Measurements from ENCODE around the gene CLASP1. TPM values are rescaled to one million over a fixed set of nuclear protein-coding genes. Genes with fewer than 3 reads are reported as not detected.
"Not testable (repeated sequence)": the region's sequence is repeated elsewhere in the genome, so short reads cannot be mapped to it uniquely, and the experiment has no call there.

The CLASP1 gene
- total RNA-seq, 1 donor from 2014 or later, result 58.3 TPM

DNA sequence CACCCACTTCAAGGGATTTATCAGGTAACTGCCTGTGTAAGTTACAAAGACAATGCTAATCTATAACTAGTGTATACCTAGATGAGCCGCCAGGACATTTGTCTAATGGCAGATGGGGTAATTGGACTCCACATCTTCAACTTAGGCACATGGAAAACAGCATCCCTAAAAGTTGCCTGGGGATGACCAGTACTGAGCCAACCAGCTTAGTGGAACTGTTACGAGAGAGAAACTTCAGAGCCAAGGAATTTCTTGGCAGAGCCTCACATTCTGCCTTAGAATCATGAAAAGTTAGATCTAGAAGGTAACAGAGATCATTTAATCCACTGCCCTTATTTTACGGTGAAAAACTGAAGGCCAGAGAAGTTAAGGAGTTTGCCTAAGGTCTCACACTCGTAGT is 15.5 kb upstream of the CLASP1 start:
- DNase-seq (no peak), ATAC-seq (ENCODE audit: poor library complexity) (peak; percentile 73)
- intact Hi-C loops (cut with DNase I), result no loop called here

DNA sequence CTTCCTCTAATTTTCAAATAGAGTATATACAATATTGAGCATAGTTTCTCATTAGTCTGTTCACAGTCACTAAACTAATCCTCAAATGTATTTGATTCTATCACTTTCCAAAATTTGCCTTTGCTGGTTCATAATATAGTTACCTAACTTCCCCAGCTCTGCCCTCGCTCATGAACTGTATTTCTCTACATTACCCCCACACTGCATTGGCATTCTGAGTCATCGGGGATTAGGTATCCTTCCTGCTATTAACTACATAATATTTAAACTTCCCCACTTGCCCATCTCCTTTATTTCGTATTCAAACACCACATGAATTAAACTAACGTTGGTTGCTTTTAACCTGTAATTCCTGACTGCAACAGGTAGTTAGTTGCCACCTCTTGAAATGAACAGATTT is 14.8 kb upstream of the CLASP1 start:
- intact Hi-C loops (cut with DNase I), result no loop called here
- ATAC-seq (ENCODE audit: poor library complexity), result no peak

DNA sequence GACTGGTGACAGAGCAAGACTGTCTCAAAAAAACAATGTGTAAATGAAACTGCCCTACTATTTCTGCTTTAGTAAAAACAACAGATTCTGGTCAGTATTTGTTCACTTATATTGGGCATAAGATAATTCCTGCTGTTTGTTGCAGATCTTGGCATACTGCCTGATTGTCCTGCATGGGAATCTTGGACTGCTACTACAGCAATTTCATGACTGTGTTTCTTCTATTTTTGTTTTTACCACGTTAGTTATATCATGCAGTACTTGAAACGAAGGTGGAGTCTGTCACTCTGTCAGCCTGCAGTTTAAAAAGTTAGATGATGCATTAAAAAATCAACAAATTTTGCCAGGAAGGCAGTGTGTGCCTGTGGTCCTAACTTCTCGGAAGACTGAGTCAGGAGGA is 14.2 kb upstream of the CLASP1 start:
- peak; percentile 57 for ATAC-seq (ENCODE audit: poor library complexity)
- intact Hi-C loops (cut with DNase I), result no loop called here
- DNase-seq, result no peak

More for the DNA sequence above, 14.8 kb upstream of the CLASP1 start:
- DNase-seq, result no peak

DNA sequence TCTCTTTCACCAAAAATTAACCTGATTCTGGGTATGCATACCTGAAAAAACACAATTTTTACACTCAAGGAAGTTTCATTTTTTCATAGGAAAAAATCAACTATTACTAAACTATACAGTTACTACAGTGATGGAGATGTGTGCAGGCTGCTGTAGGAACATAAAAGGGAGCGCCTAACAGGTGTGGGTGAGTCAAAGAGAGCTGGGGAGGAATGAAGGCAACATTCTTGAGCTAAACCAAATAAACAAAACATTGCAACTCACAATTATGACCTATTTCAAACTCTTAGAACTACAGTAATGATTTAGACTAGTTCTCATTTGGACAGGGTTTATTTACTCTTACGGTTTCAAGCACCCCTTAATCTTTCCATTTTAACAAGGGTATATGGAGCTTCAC is 13.4 kb upstream of the CLASP1 start:
- intact Hi-C loops (cut with DNase I), result no loop called here
- ATAC-seq (ENCODE audit: poor library complexity), result no peak
- DNase-seq, result no peak

DNA sequence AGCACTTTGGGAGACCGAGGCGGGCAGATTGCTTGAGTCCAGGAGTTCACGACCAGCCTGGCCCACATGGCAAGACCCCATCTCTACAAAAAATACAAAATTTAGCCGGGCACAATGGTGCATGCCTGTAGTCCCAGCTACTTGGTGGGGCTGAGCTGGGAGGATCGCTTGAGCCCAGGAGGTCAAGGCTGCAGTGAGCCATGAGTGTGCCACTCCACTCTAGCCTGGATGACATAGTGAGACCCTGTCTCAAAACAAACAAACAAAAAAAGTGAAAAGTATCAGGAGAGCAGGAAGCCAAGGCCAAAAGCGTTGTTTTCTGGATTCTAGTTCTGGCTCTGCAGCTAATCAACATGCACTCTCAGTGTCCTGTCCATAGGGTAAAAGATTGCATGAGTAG is 10.7 kb upstream of the CLASP1 start:
- intact Hi-C loops (cut with DNase I), result no loop called here
- DNase-seq (no peak), ATAC-seq (ENCODE audit: poor library complexity) (no peak)

DNA sequence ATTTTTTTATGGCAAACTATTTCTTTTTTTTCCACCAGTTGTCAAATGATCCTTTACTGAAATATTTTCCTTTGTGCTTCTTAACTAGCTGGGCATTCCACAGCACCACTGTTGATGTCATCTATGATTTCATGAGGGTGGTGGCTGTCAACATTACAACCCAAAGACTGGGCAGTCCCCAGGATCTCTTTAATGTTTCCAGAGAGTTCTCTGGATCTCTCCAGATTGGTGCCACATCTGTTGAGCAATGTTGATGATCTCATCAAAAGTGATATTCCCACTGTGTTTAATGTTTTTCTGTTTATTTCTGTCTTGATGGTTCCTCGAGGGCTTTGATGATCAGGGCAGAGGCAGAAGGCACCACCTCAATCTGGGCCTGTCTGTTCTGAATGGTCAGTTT is 9.1 kb upstream of the CLASP1 start:
- intact Hi-C loops (cut with DNase I); ATAC-seq (ENCODE audit: poor library complexity); DNase-seq: not testable (repeated sequence)

DNA sequence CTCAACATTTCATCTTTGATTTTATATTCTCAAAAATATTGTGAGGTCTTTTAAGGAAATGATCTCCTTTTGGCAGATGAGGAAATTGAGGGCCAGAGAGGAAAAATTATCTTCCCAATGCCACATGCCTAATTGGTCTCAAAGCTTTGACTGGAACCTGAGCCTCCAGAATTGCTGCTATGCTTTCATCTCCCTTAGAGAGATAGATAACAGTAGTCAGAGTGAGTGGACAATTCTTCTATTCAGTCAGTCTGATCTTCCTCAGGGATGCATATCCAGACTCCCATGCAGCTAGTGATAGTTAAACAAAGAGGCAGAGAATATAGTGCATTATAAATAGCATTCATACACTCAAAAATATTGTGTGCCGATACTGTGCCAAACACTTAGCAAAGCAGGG is 3.8 kb upstream of the CLASP1 start:
- intact Hi-C loops (cut with DNase I), result no loop called here
- ATAC-seq (ENCODE audit: poor library complexity) (no peak), DNase-seq (no peak)

DNA sequence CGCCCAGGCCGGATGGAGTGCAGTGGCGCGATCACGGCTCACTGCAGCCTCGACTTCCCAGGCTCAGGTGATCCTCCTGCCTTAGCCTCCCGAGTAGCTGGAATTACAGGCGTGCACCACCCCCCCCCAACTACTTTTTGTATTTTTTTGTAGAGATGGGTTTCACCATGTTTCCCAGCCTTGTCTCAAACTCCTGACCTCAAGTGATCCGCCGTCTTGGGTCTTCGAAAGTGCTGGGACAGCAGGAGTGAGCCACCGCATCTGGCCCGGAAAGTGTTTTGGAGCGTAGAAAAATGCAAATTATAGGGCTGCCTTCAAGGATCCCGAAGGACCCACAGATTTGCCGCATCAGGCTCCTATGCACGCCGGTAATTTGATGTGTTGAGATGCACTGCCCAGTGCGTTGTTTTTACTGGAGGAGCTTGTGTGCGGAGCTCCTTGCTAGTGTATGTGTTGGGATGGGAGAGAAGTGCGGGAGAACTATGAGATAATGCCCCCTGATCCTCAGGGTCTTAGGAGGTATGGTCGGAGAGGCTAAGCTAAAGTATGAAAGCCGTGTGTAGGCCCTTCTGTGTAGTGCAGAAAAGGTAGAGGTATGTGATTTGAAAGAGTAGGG is 1.2 kb upstream of the CLASP1 start:
- ATAC-seq (ENCODE audit: poor library complexity), result no peak
- intact Hi-C loops (cut with DNase I), result no loop called here
- DNase-seq, result no peak

DNA sequence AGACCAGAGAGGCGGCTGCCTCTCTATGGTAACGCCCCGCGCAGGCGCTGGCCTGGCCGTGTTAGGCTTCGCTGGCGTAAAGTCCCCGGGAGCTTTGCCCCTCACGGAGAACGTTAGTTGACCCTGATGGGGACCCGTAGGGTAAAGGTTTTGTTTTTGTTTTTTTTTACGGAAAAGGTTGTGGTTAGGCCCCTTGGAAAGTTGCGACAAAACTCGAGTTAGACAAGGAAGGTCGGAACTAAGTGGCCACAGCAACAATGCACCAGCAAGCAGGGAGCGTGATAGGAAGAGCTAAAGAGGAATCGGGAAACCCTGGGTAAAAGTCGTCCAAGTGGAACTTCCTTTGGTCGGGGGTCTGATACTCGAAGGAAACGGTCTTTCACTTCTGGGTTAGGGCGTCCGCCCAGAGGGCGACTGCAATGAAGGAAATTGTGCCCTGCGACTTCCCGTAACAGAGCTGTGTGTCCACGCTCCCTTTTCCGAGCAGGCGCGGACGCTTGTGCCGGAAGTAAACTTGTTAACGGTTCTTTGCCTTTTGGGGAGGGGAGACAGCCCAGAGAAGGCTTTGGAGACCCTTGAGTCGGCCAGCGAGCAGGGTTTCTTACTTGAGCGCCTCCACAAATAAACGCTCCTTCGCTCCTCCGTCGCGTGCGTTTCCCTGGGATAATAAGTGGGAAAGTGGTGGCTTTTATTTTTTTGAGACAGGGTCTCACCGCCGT is 493 bp upstream of the CLASP1 start:
- intact Hi-C loops (cut with DNase I), result loop anchor here (5.0 kb wide), 2 partner anchors 52 to 117 kb away; partner anchors contain the start of gene RNU4ATAC
- DNase-seq (peak; percentile 98), ATAC-seq (ENCODE audit: poor library complexity) (peak; percentile 98)

DNA sequence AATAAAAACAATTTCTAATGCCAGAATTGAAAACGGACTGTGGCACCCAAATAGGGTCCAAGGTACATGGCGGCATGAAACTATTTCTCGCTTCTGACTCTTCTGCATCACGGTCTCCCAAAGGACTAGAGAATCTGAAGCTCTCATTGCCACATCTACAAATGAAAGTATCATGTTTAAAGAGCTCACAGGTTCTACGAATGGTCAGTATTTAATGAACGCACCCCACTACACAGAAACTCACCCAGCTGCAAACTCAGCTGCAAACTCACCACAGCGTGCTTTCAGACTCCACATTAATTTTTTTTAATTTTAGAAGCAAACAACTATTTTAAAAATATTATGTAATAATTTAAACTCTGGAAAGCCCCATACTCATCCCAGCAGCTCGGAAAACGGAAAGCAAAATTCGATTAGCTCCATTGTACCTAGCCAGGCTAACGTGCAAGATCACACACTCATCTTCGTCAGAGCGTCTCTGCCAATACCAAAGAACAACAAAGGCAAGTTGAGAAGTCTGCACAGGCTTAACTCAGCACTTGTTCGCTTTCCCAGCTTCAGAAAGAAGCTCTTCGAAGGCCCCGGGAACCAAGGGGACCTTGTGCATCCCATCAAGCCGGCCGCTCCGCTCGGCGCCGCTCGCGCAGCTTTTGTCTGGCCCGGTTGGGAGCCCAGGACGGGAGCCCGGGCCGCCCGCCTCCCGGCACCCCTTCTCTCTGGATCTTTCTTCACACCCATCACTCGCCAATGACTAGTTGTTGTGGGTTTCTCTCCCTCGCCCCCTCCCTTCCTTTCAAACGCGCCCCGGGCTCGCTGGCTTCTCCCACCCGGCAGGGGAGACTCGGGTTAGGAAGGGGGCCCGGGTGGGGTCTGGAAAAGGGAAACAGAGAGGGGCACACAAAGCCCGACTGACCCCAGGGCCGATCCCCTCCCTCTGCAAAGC is 785 bp downstream of the CLASP1 start:
- ATAC-seq (ENCODE audit: poor library complexity) (peak; percentile 47), DNase-seq (peak; percentile 71)
- intact Hi-C loops (cut with DNase I), result loop anchor here (5.0 kb wide), 2 partner anchors 51 to 116 kb away; partner anchors contain the start of gene RNU4ATAC

DNA sequence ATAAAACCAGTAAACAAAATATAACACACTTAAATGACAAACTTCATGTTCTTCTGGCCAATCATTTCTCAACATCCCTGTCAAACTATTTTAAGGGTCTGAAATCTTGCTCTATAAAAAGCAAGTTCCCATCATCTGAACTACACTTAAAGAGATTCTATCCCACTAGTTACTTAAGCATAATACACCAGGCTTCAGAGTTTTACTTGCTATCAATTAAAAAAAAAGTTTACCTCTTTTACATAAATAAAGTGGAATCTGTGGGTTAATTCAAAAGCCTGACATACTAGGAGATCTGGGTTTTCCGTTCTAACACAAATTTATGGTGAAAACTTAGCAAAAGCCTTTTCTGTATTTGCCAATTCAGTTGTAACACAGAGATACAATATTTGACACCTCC is 1.9 kb downstream of the CLASP1 start:
- ATAC-seq (ENCODE audit: poor library complexity), result no peak
- no peak for DNase-seq
- intact Hi-C loops (cut with DNase I), result loop anchor here (5.0 kb wide), 2 partner anchors 50 to 115 kb away; partner anchors contain the start of gene RNU4ATAC

DNA sequence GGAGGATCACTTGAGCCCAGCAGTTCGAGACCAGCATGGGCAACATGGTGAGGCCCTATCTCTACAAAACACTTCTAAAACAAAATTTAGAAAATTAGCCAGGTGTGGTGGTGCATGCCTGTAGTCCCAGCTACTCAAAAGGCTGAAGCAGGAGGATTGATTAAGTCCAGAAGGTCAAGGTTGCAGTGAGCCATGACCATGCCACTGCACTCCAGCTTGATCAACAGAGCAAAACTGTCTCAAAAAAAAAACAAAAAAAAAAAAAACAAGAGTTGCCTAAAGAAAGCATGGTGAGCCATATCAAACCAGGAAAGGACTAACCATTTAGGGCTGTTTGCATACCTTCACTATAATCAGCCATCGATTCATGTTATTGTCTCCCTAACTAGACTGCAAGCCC is 4.5 kb downstream of the CLASP1 start:
- intact Hi-C loops (cut with DNase I), result loop anchor here (5.0 kb wide), 2 partner anchors 47 to 112 kb away; partner anchors contain the start of gene RNU4ATAC
- DNase-seq, result no peak
- ATAC-seq (ENCODE audit: poor library complexity), result no peak

DNA sequence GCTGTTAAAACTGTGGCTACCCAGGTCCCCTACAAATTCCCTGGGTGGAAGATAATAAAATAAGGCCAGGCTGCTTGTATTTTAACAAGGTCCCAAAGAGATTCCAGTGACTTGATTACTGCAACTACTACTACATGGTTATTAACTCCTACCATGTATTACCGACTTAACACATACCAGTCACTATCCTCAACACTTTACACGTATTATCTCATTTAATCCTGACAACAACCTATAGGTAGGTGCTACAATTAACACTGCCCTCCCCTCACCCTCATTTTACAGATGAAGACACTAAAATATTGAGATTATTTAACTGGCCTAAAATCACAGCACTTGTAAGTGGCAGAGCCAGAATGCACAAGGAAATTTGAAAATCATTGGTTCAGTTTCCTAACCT is 5.4 kb downstream of the CLASP1 start:
- DNase-seq (no peak), ATAC-seq (ENCODE audit: poor library complexity) (no peak)
- intact Hi-C loops (cut with DNase I), result no loop called here

DNA sequence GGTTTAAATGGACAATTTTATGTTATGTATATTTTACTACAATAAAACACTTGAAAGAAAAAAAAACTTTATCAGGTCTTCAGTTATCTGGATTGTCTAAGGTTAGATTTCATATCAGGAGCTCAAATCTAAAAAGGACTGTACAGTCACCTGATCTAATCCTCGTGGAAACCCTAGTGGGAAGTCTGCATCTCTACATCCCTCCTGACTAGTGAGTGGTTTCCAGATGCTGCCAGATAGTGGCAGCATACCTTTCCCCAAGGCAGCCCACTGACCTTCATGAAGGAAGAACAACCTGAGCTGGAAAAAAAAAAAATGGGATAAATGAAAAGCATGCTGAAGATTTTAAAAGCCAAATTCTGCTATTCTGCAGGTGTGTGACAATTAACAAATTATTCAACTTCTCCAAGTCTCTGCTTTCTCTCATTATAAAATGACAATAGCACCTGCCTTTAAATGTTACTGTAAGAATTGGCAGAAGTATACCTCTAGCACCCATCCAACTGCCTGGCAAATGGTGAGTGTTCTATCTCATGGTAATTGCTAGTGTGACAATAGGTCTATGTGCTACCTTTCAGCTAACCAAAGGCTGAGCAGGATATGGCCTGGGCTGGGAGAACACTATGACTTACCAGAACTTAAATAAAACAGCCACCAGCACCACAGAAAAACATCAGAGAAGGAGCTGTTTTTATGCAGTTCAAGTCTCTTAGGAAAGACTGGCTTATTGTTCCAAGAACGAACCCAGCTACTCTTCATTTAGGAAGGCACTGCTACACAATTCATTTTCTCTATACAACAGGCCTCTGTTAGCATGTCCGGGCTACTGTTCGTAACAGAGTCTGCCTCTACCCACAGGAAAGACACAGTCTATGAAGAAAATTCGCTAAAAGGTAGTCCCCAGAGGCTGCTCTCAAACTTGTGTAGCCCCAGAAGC is 8.6 kb downstream of the CLASP1 start:
- intact Hi-C loops (cut with DNase I), result no loop called here
- ATAC-seq (ENCODE audit: poor library complexity) (peak; percentile 61), DNase-seq (no peak)

DNA sequence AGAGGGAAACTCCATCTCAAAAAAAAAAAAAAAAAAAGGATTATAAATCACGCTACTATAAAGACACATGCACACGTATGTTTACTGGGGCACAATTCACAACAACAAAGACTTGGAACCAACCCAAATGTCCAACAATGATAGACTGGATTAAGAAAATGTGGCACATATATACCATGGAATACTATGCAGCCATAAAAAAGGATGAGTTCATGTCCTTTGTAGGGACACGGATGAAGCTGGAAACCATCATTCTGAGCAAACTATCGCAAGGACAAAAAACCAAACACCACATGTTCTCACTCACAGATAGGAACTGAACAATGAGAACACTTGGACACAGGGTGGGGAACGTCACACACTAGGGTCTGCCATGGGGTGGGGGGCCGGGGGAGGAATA is 9.4 kb downstream of the CLASP1 start:
- intact Hi-C loops (cut with DNase I); ATAC-seq (ENCODE audit: poor library complexity): not testable (repeated sequence)

DNA sequence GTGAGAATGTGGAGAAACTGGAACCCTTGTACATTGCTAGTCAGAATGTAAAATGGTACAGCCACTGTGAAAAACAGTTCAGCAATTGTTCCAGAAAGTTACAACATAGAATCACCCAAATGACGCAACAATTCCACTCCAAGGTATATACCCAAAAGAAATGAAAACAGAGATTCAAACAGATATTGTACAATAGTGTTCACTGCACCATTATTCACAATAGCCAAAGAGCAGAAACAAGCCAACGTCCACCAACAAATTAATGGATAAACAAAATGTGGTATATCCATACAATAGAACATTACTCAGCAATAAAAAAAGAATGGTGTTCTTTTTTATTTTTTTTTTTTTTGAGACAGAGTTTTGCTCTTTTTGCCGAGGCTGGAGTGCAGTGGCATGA is 10.9 kb downstream of the CLASP1 start:
- ATAC-seq (ENCODE audit: poor library complexity) (no peak), DNase-seq (no peak)
- intact Hi-C loops (cut with DNase I), result no loop called here

More for the DNA sequence above, 9.4 kb downstream of the CLASP1 start:
- not testable (repeated sequence) for DNase-seq

DNA sequence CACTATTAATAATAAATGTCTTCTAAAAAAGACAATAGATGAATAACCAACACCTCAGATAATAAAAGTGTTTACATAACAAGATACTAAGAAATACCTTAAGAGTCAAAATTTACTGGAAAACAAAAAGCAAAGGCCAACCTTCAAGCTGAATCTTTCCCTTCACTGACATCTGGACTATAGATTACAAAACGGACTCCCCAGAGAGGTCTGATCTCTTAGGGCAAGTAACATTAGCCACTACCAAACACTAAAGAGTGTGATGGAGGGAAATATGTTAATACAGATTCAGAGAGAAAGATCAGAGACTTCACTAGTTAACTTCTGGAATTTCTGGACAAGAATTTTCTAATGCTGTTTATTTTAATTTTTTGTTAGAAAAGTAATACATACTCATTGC is 13.9 kb downstream of the CLASP1 start:
- DNase-seq, result no peak
- ATAC-seq (ENCODE audit: poor library complexity), result no peak
- intact Hi-C loops (cut with DNase I), result no loop called here

All from Right ventricle myocardium superior (tissue), 1 donor.